Gastrocnemius medialis (tissue), 4 donors: ENCODE data around the gene B3GALT5. TPM values are rescaled to one million over a fixed set of nuclear protein-coding genes. Genes with fewer than 3 reads are reported as not detected.
A peak's percentile ranks its signal among the peaks of the same experiment; 100 is the strongest.

Experiments used
- ATAC-seq, 2 donors: fragments of 150-250 bp; one replicate each; pipeline ENCODE4 v1.9.1; 2016
- DNase-seq, 2 donors: peaks; one replicate each; pipeline ENCODE4 v3.0.0-alpha.2; 2019
- H3K27ac ChIP-seq, 4 donors: fragments of 200-600 bp; sonication (generic); 1 replicate in 1 of 4; 2 replicates in 3 of 4; pipeline ENCODE4 v1.5.1; 2016 to 2018; ENCODE audit warnings: mild to moderate bottlenecking in 2 of 4, moderate library complexity in 1 of 4
- H3K27me3 ChIP-seq, 3 donors: fragments of 200-600 bp; sonication (generic) in 2 of 3; 1 replicate in 1 of 3; 2 replicates in 2 of 3; pipeline versions ENCODE4 v1.5.1 to v1.6.0; 2016 to 2019; ENCODE audit warnings: mild to moderate bottlenecking in 1 of 3, moderate library complexity in 1 of 3
- H3K36me3 ChIP-seq, 2 donors: fragments of 200-600 bp; sonication (generic) in 1 of 2; one replicate each; pipeline ENCODE4 v1.5.1; 2017 to 2018
- H3K4me1 ChIP-seq, 2 donors: fragments of 200-600 bp; sonication (generic) in 1 of 2; one replicate each; pipeline ENCODE4 v1.5.1; 2016 to 2017; ENCODE audit warnings: mild to moderate bottlenecking in 2 of 2
- H3K4me3 ChIP-seq, 4 donors: fragments of 200-600 bp; sonication (generic) in 3 of 4; 1 replicate in 1 of 4; 2 replicates in 3 of 4; pipeline ENCODE4 v1.5.1; 2016 to 2019; ENCODE audit warnings: mild to moderate bottlenecking in 2 of 4
- H3K9me3 ChIP-seq, 3 donors: fragments of 200-600 bp; sonication (generic) in 2 of 3; 1 replicate in 1 of 3; 2 replicates in 2 of 3; pipeline ENCODE4 v1.5.1; 2016 to 2019
- CTCF ChIP-seq, 5 experiments: fragments of 450-650 bp in 3 of 5; fragments of 200-600 bp in 2 of 5; sonication (generic) in 2 of 5; IDR thresholded peaks in 4 of 5; conservative IDR thresholded peaks in 1 of 5; 1 replicate in 4 of 5; 2 replicates in 1 of 5; pipeline ENCODE4 v1.5.1; 2016 to 2019; ENCODE audit warnings: antibody characterized with exemption in 5 of 5, mild to moderate bottlenecking in 3 of 5, moderate library complexity in 3 of 5
- POLR2A ChIP-seq, 2 donors: fragments of 450-650 bp; IDR thresholded peaks; one replicate each; pipeline ENCODE4 v1.6.1; 2017; ENCODE audit warnings: antibody characterized with exemption in 2 of 2, mild to moderate bottlenecking in 2 of 2, moderate library complexity in 2 of 2
- in situ Hi-C, 4 donors: fragments of 200-750 bp; cut with MboI; loops; one replicate each; pipeline versions ENCODE4 v1.15.0 to v1.8.0; 2017; ENCODE audit warnings: low sequenced_read_pairs in 4 of 4
- intact Hi-C: fragments of 100-400 bp; cut with DNase I; formaldehyde crosslinking; loops from one replicate; pipeline ENCODE4 v1.15.1; 2023; ENCODE audit warnings: low total_unique reads
- total RNA-seq, 4 donors: library from RNA; depleted of rRNA; stranded (reverse); fragments of >200 nt; gene quantifications; one replicate each; pipeline versions ENCODE4 v1.1.0 to v1.2.3, GENCODE V29; 2016

B3GALT5 gene
- total RNA-seq, 4 donors from 2014 or later: 0.02 to 1.3 TPM; not detected in 2

GRCh38 chr21:39675993-39676661 is 63.4 kb downstream of the B3GALT5 start:
- no peak for TF ChIP-seq CTCF (IDR thresholded peaks at IDR 0.05 in 4 of 5, conservative IDR thresholded peaks at IDR 0.05 in 1 of 5)
- no peak for TF ChIP-seq POLR2A (IDR thresholded peaks at IDR 0.05)
- Histone ChIP-seq H3K9me3 (no peaks in the 10 kb centered on the region), H3K27me3 (no peaks in the 10 kb centered on the region), H3K27ac (peak overlapping the region in 1 of 4 donors; percentile 54), H3K36me3 (no peaks in the 10 kb centered on the region), H3K4me1 (peaks cover 4 to 9% of the 10 kb centered on the region in 2 donors), H3K4me3 (peak overlapping the region in 1 of 4 donors; percentile 13)
- peak; percentile 66 to 70 for ATAC-seq
- peak in 1 of 2 donors; percentile 18 for DNase-seq
- in situ Hi-C loops (no loop called here), intact Hi-C loops (no loop called here)

DNA sequence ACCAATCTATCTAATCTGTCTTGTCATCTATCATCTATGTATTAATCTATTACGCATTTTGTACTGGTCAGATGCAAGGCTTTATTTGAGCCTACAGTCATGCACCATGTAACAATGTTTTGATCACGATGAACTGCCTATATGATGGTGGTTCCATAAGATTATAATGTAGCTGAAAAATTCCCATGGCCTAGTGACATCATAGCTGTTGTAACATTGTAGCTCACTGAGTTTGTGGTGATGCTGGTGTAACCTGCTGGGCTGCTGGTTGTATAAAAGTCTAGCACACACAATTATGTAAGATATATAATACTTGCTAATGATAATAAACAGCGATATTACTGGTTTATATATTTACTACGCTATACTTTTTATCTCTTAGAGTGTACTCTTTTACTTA is 67.5 kb downstream of the B3GALT5 start:
- TF ChIP-seq CTCF (IDR thresholded peaks at IDR 0.05 in 4 of 5, conservative IDR thresholded peaks at IDR 0.05 in 1 of 5): no peak
- TF ChIP-seq POLR2A (IDR thresholded peaks at IDR 0.05): no peak
- in situ Hi-C loops (no loop called here), intact Hi-C loops (no loop called here)
- no peaks in the 10 kb centered on the region for H3K27me3 ChIP-seq
- no peak for ATAC-seq
- no peaks in the 10 kb centered on the region for H3K36me3 ChIP-seq
- H3K27ac ChIP-seq: no peak overlapping the region
- no peaks in the 10 kb centered on the region for H3K9me3 ChIP-seq
- peaks cover 4 to 9% of the 10 kb centered on the region in 2 donors for H3K4me1 ChIP-seq
- no peak for DNase-seq
- no peak overlapping the region for H3K4me3 ChIP-seq

DNA sequence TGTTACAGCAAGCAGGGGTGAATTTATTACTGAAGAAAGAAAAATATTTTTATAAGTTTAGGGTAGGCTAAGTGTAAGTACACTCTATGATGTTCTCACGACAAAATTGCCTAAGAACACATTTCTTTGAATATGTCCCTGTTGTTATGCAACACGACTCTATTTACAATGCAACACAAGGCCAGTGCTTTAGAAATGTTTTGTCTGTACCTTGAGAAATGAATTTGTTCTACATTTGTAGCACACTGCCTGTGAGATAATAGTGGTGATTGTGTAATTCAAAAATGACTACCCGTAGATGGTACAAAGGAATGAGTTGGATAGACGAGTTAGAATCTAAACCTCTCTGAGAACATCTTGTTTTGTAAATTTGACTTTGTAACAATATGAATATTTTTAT is 68.5 kb downstream of the B3GALT5 start:
- Histone ChIP-seq H3K27me3 (no peaks in the 10 kb centered on the region), H3K4me3 (no peak overlapping the region), H3K36me3 (no peaks in the 10 kb centered on the region), H3K27ac (no peak overlapping the region), H3K9me3 (no peaks in the 10 kb centered on the region), H3K4me1 (peaks cover 4 to 8% of the 10 kb centered on the region in 2 donors)
- no peak for TF ChIP-seq POLR2A (IDR thresholded peaks at IDR 0.05)
- TF ChIP-seq CTCF (IDR thresholded peaks at IDR 0.05 in 4 of 5, conservative IDR thresholded peaks at IDR 0.05 in 1 of 5): no peak
- intact Hi-C loops (no loop called here), in situ Hi-C loops (no loop called here)
- ATAC-seq (no peak), DNase-seq (no peak)

DNA sequence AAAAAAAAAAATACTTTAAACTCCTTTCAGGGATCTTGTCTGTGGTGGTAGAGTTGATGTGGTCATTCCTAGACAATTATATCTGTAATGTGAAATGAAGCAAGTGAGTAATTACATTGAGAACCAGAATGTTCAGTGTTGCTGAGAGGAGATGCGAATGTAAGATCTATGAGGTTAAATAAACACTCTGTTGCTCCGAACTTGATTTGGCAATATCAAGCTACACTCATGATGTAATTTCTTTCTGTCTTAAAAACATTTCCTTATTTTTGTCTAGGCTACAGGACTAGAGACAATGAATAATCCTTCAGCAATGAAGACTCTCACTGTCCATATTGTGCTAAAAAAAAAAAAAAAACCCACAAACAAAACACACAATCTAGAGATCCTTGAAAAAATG is 69.1 kb downstream of the B3GALT5 start:
- Histone ChIP-seq H3K36me3 (no peaks in the 10 kb centered on the region), H3K4me3 (no peak overlapping the region), H3K27ac (no peak overlapping the region), H3K4me1 (peaks cover under 1 to 2% of the 10 kb centered on the region in 2 donors), H3K27me3 (no peaks in the 10 kb centered on the region), H3K9me3 (no peaks in the 10 kb centered on the region)
- ATAC-seq (no peak), DNase-seq (no peak)
- in situ Hi-C loops: no loop called here
- intact Hi-C loops: no loop called here
- TF ChIP-seq CTCF (IDR thresholded peaks at IDR 0.05 in 4 of 5, conservative IDR thresholded peaks at IDR 0.05 in 1 of 5) (no peak), POLR2A (IDR thresholded peaks at IDR 0.05) (no peak)

DNA sequence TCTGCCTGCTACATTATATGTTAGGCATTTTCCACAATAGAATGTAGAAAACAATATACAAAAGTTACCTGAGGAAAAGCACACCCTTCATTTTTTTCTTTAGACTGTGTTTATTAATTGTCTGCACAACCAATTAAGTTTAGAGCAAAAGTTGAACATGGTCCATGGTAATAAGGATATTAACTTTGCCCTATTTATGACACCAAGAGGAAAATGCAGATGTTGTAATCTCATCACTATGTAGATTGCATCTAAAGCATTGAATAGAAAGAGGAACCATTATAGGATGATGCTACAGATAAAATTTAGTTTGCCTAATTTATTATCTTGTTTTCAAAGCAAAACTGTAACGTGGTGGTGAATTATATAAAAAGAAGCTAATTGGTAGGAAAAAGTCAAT is 72.5 kb downstream of the B3GALT5 start:
- Histone ChIP-seq H3K36me3 (no peaks in the 10 kb centered on the region), H3K4me1 (no peaks in the 10 kb centered on the region), H3K9me3 (no peaks in the 10 kb centered on the region), H3K27me3 (no peaks in the 10 kb centered on the region), H3K27ac (no peak overlapping the region), H3K4me3 (no peak overlapping the region)
- intact Hi-C loops: no loop called here
- ATAC-seq (no peak), DNase-seq (no peak)
- in situ Hi-C loops: no loop called here
- TF ChIP-seq POLR2A (IDR thresholded peaks at IDR 0.05): no peak
- TF ChIP-seq CTCF (IDR thresholded peaks at IDR 0.05 in 4 of 5, conservative IDR thresholded peaks at IDR 0.05 in 1 of 5): no peak
